Activated T-helper 1 cell treated with Interleukin-2 at 50 U/mL for 16 hours (primary cell): ENCODE results near the gene ATG9B.
"Not testable (repeated sequence)": the region's sequence is repeated elsewhere in the genome, so short reads cannot be mapped to it uniquely, and the experiment has no call there.

Experiments
- DNase-seq: peaks from one replicate; pipeline ENCODE4 v3.0.0-alpha.2; 2020; ENCODE audit warnings: low read depth

Gene ATG9B

DNA sequence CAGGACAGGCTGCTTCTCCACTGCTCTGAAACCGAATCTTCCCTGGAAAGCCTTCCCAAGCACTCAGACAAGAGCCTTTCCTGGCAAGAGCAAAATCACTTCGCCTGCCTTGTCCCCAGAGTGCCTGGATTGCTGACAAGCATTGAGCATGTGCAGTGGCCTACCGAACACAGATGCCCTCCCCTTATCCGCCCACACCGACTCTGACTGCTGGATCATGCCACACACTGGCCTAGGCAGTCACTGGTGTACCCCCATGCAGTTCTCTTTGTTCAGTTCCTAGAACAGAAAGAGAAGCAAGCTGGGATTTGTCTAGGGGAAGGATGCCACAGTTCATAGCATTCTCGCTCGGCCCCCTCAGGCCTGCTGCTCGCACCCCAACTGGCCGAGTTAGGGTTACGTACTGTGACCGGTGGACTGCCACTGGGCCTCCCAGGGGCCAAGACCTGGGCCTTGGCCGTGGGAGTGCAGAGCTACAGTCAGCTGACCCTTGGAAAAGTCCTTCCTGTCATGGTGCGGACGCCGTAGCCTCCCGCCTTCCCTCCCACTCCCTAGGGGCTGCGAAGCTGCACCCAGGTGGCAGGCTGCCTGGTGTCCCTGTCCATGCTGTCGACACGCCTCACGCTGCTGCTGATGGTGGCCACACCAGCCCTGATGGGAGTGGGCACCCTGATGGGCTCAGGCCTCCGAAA is 10.9 kb upstream of the ATG9B start:
- DNase-seq: no peak

DNA sequence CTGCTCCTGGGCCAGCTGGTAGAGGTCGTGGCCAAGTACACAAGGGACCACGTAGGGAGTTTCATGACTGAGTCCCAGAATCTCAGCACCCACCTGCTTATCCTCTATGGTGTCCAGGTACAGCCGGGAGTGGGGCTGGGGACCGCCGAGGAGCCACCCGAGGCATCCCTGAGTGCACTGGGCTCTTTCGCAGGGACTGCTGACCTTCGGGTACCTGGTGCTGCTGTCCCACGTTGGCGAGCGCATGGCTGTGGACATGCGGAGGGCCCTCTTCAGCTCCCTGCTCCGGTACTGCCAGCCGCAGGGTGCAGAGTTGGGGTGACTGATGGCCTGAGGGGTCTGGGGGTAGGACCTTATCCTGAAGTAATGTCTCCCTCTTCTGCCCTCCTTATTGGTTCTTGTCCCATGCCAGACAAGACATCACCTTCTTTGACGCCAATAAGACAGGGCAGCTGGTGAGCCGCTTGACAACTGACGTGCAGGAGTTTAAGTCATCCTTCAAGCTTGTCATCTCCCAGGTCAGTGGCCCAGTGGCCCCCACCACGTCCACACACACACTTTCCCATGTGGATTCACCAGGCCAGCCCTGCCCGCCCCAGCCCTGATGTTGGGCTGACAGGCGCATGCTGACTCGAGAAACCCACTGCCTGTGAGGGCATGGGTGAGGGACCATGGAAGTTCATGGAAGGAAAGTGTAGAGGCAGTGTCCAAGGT is 10.2 kb upstream of the ATG9B start:
- DNase-seq: no peak

DNA sequence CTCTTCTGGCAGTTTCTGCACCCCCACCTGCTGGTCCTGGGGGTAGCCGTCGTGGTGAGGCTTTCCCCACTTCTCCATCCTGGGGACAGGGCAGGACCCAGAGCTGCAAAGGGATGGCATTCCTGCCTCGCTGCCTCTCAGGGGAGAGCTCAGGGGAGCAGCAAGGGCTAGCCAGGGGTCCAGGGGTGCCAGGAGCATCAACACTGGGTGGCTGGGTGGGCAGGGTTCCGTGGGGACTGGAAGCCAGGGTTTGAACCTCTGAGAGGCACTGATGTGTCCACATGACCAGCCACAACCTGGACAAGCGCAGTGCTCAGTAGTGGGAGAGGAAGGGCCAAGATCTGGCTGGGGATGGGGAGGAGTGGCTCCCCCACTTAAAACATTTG is 9.6 kb upstream of the ATG9B start:
- no peak for DNase-seq

DNA sequence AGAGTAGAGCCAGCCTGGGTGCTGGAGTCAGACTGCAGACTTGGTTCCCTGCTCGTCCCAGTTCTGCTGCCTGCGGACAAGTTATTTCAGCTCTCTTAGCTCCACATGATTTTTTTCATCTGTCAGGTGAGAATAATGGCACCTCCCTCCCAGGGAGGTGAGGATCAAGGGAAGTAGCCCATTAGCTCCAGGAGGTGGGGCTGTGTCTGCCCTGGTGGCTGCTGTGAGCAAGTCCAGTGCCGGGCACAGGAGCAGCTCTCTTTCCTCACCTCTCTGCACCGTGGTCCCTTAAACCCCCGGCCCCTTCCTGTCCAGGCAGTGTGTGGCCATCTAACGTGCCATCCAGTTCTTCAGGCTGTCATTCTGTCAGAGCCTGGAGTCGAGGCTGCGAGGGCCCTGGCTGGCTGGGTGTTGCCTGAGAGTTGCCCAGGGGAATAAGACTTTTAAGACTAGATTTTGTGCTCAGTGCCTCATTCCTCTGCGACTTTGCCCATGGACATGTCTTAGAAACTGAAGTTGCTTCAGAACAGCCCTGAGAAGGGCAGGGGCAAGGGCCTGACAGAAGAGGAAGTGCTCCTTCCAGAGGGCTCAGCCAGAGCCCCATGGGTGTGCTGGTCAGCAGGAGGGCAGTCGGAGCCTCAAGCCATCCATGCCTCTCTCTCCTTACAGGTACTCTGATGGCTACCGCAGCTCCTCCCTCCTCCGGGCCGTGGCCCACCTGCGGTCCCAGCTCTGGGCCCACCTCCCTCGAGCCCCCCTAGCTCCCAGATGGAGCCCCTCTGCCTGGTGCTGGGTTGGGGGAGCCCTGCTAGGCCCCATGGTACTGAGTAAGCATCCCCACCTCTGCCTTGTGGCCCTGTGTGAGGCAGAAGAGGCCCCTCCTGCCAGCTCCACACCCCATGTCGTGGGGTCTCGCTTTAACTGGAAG is 8.9 kb upstream of the ATG9B start:
- no peak for DNase-seq

DNA sequence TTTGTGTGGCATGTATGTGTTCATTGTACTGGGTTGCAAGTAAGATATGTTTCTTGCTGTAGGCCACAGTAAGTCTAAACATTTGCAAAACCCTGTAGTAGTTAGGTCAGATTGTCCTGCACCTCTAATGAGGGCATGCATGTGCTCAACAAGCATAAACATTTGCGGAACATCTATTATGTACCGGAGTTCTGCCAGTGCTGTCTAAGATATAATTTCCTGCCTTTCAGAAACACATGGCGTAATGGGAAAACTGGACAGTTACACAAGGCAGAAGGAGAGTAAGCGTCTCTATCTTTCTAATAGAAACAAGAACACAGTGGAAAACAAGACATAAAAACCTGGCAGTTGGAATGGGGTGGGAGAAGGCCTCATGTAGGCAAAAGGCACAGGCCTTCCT is 6.7 kb upstream of the ATG9B start:
- DNase-seq: no peak

DNA sequence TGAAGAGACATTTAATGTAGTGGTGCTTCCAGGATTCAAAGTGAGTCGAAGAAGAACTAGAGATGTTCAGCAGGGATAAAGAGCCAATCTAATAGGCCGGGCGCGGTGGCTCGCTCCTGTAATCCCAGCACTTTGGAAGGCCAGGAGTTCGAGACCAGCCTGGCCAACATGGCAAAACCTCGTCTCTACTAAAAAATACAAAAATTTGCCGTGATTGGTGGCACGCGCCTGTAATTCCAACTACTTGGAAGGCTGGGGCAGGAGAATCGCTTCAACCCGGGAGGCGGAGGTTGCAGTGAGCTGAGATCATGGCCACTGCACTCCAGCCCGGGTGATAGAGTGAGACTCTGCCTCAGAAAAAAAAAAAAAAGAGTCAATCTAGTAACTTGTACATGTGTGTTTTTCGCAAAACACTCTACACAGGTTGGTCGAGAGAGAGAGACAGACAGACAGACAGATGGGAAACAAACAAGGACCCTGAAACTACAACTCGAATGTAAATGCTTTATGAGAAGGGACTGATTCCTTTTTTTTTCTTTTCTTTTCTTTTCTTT is 4.7 kb upstream of the ATG9B start:
- DNase-seq: no peak

DNA sequence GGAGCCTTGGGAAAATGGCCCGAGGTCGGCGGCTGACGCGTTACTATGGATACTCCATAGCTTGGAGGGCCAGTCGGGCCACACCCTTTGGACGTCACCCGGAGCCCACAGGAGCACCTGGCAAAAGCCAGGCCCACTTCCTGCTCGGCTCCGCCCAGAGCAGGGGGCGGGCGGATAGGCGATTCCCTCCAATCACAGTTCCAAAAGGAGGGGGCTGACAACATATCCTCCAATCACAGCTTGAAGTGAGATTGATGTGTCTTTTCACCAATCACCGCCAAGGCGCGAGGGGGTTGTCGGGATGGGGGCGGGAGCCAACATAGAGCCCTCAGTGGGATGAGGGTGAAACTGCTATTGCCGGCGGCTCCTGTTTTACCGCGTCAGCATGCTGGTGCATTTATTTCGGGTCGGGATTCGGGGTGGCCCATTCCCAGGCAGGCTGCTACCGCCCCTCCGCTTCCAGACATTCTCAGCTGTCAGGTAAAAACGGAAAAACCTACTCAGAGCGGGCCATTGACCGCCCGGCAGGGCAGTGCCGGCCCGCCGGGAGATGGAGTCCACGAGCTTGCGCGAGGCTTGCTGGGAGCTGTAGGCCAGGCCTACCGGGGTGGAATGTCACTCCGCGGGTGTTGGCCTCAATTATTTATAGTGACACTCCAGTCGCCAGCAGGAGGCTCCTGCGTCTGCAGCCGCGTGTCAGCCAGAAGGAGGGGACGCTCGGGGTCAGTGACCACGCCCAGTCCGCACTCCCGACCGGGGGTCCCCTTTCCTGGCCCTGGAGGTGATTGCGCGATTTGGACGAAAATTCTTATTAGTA is 4.0 kb upstream of the ATG9B start, which contains the start of gene ABCB8:
Gene ABCB8, plus strand, starts transcription at position 320 of the 817 bp plus-strand sequence. Its CDS starts 66 bp downstream, at position 386.
- peak; percentile 93 for DNase-seq

DNA sequence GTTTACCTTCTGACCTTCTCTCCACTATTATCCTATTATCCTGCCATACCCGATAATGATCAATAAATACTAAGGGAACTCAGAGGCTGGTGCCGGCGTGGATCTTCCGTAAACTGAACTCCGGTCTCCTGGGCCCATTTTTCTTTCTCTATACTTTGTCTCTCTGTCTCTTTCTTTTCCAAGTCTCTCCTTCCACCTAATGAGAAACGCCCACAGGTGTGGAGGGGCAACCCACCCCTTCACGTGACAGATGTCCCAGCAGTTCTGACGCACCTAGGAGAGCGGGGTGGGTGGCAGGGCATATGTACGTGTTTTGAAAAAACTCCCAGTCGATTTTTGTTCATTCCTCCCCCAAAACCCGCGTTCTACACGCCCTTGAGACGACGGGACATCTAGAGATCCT is 3.4 kb upstream of the ATG9B start:
- not testable (repeated sequence) for DNase-seq

DNA sequence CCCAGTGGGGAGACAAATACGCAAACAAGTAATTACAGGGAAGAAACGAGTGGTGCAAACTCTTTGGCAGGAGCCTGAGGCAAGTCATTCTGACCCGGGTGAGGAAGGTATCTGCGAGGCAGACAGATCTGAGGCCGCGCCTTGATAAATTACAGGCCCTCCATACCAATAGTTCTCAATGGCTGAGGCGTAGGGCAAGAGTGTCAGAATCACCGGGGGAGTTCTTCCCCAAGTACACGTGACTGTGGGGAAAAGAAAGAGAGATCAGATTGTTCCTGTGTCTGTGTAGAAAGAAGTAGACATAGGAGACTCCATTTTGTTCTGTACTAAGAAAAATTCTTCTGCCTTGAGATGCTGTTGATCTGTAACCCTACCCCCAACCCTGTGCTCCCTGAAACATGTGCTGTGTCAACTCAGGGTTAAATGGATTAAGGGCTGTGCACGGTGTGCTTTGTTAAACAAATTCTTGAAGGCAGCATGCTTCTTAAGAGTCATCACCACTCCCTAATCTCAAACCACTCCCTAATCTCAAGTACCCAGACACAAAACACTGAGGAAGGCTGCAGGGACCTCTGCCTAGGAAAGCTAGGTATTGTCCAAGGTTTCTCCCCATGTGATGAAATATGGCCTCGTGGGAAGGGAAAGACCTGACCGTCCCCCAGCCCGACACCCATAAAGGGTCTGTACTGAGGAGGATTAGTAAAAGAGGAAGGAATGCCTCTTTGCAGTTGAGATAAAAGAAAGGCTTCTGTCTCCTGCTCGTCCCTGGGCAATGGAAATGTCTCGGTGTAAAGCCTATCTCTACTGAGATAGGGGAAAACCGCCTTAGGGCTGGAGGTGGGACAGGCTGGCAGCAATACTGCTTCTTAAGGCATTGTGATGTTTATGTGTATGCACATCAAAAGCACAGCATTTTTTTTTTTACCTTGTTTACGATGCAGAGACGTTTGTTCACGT is 2.8 kb upstream of the ATG9B start:
- DNase-seq: not testable (repeated sequence)

DNA sequence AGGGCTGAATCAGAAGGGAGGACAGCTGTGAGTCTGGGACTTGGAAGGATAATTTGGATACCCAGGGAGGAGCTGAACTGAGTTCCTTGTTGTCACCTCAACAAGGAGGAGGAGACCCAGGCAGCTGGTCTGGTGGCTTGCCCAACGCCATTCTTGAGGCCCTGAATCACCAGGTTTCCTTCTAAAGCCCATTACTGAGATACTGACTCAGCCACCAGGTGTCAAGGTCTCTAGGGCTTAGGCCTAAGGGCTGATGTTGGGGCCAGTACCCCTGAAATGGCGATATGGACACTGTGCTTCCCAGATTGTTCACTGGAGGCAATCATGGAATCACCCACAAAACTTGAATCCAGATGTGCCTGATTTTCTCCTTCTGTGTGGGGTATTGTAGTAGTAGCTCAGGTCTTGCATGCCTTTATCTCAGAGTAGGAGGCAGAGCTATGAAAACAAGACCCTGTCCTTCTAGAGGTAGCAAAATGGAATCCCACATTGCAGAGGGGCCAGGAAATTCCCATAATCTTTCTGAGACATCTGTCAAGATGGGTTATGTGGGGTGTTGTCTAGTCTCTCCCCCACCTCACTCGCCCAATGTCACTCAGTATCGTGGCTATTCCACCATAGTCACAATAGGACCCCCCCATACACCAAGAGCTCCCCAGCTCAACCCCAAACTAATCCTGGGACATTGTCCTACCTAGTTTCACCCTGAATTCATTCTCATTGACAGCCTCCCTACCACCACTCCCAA is 1.8 kb upstream of the ATG9B start:
- no peak for DNase-seq

DNA sequence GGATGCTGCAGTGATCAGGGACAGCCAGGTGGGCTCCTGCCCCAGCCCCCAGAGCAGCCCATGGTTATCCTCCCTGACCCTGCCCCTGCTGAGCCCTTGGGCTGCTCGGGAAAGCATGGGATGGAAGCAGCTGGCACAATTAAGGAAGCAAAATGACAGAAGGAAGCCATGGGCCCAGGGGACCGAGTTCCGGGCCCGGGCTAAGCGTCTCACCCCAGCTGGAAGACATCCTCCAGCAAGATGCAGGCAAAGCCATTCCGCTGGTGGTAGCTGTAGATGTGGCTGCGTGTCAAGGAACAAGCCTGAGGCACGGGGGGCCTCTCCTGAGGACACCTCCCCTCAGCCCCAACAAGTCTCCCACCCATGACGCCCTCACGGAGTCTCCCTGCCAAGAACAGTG is 1.1 kb downstream of the ATG9B start:
- no peak for DNase-seq

DNA sequence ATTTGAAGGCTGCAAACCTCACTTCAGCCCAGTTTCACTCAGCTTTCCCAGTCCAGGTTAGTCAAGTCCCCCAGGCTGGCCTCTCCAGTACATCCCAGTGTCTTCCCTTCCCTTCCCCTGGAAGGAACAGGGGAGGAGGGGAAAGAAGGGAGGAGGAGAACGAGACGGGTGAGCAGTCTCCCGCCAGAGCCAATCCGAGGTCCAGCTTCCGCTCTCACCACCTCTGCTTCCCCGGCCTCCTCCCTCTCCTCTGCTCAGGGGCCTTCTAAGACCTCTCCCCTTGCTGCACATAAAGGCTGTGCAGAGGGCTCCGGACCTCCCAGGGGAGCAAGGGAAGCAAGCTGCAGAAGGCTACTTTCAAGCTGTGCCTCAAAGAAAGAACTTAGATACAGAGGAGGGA is 4.1 kb downstream of the ATG9B start:
- no peak for DNase-seq

DNA sequence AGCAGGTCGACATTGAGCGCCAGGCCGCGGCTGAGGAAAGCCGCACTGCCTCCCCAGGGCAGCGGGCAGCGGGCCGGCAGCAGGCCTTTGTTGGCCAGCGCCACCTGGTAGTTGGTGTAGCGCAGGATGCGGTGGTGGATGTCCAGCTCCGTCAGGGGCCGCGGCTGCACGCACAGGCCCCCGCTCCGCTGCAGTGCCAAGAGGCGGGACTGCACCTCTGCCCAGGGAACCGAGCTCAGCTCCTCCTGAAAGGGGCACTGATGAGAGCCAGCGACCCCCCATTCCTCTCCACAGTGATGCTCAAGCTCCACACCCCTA is 5.2 kb downstream of the ATG9B start:
- DNase-seq: no peak

DNA sequence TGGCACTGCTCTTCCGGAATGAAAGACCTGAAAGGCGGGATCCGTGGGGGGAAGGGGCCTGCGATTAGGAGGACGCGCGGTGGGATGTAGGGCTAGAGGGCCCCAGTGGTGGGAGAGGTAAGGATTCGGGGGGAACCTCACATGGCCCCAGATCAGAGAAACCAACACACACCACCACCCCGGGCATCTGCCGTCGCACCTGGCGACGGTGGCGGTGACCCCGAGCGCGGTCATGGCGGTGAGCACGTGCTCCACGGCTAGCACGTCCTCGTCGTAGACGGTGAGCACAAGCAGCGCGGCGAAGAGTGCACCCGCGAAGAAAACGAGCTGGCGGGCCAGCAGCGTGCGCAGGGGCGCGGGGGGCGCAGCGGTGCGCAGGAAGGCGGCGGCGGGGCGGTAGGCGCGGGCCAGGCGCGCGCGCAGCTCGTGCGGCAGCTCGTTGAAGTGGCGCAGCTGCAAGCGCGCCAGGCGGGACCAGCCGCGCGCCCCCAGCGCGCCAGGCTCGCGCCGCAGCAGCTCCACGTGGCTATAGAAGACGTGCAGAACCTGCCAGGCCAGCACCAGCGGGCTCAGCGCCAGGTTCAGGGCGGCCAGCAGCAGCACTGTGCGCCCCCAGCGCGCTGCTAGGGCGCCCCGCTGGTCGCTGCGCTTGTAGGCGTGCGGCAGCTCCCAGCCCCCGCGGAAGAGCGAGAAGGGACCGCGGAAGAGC is 5.7 kb downstream of the ATG9B start:
- DNase-seq: no peak

DNA sequence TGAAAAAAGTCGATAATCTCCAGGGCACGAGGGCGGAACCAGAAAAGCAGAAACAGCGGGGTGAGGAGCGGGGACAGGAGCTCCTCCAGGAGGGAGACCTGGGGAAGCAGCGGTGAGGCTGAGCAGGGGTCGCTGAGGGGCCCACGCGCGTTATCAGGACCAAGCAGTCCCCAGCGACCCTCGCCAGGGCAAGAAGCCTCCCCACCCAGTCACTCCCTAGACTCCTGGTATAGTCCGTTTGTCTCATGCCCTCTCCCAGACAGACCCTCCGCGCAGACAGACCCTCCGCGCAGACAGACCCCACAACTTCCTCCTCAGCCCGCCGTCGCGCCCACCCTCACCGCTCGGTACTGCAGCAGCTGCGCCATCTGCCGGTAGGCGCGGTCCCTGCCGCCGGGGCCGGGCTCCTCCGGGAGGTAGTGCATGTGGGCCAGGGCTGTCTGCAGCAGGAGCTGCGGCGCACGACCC is 6.3 kb downstream of the ATG9B start:
- peak; percentile 65 for DNase-seq

DNA sequence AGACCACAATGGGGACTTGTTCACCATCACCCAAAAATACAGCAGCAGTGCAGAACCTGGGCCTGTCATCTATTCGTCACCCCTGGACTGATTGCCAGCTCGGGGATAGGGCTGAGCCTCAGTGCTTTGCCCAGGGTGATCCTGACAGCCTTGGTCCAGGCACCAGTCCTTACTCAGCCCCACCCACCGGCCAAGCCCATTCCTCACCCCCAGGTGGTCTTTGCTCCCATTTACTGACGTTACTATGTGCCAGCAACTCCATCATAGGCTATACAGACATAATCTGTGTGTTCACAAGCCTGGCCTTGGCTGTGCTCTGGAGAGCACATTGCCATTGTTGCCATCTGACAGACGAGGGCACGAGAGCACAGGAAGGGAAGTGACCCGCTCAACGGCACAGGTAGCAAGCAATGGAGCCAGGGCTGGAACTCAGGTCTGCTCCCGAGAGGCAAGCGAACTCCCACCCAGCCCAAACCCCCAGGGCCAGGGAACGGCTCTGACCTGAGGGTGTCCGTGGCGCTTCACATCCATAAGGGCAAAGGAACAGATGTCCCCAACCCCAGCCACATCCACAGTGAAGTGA is 6.8 kb downstream of the ATG9B start:
- DNase-seq: no peak

DNA sequence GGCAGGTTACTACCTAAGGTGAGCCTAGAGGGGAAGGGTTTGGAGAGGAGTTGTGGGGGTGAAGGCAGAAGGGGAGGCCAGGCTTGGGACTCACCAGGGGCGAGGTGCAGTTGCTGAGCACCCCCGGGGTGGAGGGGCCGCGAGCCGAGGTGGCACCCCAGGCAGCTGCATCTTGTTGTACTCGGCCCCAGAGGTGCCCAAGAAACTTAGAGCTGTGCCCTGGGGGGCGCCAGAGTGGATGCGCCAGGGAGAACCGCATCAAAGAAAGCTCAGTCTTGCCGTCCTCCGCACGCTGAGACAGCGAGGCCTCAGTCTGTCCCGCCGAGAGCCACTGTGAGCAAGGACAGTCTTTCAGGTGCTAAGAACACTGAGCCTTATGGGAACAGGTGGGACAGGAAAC is 7.4 kb downstream of the ATG9B start:
- no peak for DNase-seq

DNA sequence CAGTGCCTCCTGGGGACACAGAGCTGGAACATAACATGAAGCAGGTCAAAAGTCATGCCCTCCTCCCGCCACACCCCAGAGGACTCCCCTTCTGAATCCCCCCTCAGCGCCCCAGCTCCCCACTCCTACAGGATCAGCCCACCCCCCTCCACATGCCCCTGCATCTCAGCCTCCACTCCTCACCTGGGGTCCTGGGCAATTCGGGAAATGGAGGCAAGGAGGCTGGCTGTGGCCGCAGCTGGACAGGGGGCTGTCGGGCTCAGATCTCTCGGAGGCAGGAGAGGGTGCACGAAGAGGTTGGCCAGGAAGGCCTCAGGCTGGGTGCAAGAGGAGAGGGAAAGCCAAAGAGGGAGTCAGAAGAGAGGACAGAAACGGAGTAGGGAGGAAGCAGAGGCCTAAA is 7.8 kb downstream of the ATG9B start:
- DNase-seq: no peak

DNA sequence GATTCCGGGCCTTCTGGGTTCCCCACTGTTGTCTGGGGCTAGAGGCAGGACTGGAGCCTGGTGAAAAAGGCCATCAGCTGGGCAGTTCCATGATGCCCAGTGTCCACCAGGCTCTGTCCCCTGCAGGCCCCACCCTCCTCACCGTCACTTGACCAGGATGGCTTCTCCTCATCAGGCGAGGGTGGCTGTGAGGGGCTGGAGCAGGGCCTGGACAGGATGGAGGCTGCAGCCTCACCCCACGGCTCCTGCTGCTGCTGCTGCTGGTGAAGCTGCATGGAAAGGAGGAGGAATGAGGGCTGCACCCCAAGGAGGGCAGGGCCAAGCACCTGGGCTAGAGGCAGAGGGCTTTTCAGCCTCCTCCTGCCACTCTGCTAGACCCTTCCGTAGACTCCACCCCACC is 8.3 kb downstream of the ATG9B start:
- DNase-seq: no peak
